Measurements from ENCODE around the gene EHMT1.
A peak's percentile ranks its signal among the peaks of the same experiment; 100 is the strongest.
"Not testable (repeated sequence)": the region's sequence is repeated elsewhere in the genome, so short reads cannot be mapped to it uniquely, and the experiment has no call there.

The EHMT1 gene

DNA sequence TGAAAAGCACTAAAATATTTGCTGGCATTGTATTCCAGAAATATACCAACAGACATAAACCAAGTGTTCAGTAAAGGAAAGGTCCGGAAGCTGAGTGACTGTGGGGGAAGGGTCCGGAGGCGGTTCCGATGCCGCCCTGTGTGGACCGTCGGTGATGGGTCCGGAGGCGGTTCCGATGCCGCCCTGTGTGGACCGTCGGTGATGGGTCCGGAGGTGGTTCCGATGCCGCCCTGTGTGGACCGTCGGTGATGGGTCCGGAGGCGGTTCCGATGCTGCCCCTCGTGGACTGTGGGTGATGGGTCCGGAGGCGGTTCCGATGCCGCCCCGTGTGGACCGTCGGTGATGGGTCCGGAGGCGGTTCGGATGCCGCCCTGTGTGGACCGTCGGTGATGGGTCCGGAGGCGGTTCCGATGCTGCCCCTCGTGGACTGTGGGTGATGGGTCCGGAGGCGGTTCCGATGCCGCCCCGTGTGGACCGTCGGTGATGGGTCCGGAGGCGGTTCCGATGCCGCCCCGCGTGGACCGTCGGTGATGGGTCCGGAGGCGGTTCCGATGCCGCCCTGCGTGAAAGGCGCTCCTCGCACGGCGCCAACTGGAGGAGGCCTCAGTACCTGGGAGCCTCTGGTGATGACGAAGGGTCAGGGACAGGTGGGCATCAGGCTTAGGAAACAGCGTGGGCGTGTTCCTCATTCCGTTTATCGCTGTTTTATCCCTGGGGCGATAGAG is 191.1 kb downstream of the EHMT1 start:
- DNase-seq: not testable (repeated sequence)

- no peak for DNase-seq
Measured at GRCh38 chr9:137811283-137811870, 192.6 kb downstream of the EHMT1 start.

- DNase-seq: no peak
Measured at GRCh38 chr9:137812356-137813023, 193.7 kb downstream of the EHMT1 start.

- DNase-seq: no peak
Measured at GRCh38 chr9:137813167-137813566, 194.4 kb downstream of the EHMT1 start.

DNA sequence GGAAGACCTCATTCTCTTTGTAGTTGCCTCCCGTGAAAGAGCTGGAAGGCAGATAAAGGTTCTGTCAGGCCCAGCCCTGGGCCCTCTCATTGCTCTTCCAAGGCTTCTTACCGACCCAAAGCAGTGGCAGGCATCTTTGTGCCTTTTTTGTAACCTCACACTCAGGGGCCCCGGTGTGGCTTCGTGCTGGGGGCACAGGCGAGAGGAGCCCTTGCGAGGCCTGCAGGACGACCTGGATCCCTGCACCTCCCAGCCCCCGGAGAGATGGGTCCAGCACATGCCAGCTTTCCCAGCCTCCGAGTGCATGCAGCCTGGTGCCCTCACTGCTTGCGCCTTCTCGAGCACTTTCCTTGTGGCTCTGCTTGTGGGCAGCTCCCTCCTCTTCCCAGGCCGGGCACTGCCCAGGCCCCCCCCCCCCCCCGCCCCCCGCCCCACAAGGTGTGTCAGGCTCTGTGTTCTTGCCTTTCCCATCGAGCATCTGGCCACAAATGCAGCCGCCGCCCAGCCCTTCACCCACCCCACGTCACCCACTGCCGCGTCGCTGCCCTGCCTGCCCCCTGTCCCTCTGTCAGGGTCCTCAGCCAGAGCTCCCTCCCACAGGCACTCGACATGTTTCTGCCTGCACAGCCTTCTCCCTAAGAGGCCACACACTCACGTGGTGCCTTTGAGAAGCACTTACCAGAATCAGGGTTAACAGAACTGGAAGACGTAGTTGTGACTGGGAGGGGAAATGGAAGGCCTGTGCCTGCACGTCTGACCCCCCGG is 195.0 kb downstream of the EHMT1 start:
- no peak for DNase-seq

DNA sequence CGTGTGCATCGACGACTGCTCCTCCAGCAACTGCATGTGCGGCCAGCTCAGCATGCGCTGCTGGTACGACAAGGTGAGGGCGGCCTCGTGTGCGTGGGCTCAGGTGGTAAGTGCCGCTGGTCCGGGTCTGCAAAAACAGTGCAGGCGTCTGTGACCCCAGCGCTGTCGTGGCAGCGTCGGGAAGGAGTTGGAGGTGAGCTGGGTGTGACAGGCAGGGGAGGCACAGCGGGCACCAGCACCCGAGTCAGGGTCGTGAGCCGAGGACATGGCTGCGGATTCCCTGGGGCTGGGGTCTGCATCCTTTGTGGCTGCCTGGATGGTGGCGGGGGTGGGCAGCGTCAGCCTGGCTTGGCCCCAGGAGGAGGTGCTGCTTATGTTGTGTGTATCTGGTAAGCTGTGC is 195.6 kb downstream of the EHMT1 start:
- DNase-seq: no peak

DNA sequence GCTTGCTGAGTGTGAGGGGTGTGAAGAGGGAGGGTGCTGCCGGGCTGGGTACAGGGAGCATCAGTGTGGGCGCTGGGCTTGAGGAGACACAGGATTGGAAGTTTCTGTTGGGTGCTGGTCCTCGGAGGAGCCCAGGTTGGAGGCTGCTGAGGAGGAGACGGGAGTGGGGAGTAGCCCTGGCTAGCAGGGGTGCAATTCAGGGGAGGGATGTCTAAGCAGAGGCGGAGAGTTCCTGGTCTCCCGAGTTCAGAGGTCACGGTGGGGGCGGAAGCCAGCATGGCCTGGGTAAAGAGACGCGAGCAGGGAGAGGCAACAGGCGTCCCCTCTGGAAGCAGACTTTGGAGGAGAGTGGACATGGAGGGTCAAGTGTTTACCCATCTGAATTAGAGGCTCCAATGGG is 196.0 kb downstream of the EHMT1 start:
- no peak for DNase-seq

DNA sequence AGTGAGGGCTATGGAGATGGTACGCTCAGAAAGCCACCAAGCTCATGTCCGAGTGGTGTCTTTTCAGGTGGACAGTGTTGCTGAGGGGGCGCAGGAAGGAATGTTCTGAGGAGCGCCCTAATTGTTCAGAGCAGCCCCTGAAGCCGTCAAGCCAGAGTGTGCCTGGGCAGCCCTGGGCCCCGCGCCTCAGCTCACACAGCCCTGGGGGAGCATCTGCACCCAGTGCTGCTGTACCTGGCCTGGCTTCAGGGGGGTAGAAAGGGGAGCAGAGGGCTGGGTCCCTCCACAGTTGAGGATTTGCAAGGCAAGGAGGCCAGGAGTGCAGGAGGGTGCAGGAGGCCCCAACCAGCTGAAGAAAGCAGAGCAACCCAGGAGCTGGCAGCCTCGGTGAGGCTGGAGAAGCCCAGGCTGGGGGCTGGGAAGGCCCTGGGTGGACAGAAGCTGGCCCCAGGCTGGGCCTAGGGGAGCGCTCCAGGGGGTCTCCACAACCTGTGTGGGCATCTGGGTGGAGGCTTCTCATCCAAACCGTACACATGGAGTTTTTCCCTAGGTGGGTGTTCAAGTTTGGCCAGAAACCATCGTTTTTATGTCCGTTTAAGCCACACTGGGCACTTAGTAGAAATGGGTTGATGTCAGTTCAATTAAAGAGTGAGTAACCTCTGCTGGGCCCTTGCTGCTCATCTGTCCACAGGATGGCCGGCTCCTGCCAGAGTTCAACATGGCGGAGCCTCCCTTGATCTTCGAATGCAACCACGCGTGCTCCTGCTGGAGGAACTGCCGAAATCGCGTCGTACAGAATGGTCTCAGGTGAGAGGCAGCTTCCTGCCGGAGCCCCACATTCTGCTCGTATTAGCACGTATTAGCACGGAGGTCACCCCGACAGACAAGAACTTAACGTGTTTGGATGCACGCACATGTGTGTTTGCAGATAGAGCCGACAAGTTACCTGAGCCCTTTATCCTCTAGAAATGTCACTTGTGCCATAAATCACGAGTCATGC is 196.8 kb downstream of the EHMT1 start:
- DNase-seq: no peak

DNA sequence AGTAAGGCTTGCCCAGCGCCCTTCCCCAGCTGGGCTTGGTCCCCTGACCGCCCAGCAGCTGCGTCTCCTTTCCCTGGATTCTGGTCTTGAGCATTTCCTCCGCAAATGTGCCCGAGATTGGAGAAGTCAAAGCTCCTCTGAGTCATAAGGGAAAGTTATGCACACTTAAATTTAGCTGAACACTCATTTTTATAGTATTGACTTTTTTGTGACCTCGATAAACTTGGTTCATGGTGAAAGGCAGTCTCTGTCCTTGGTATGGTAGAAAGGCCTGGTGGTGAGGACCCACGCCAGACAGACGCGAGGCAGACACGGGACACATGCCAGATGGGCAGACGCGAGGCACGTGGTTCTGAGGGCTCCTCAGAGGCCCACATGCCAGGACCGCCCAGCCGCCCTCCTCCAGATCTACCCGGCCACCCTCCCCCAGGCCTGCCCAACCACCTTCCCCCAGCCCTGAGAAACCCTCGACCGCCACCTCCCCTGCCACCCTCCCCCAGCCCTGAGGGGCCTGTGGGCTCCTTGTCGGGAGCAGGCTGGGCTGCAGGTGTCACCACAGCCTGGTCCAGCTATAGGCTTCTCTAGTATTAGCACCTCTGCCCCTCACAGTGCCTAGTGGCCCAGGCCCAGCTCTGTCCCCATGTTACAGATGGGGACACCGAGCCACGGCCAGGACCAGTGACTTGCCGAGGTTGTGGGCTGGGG is 197.9 kb downstream of the EHMT1 start:
- DNase-seq: no peak

- DNase-seq: no peak
Measured at GRCh38 chr9:137817236-137818200, 198.7 kb downstream of the EHMT1 start.

DNA sequence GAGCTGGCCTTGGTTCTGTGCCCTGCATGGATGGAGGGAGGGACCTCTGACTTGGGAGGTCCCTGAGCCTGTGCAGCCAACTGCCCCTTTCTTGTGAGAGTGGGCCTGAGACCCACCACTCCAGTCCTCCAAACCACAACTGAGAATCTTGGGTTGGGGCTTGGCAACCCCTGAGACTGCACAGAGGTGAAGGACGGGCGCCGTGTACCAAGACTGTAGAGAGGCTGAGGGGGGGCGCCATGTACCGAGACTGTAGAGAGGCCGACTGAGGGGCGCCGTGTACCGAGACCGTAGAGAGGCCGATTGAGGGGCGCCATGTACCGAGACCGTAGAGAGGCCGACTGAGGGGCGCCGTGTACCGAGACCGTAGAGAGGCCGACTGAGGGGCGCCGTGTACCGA is 199.5 kb downstream of the EHMT1 start:
- DNase-seq: no peak

GRCh38 chr9:137820161-137820855 is 201.5 kb downstream of the EHMT1 start:
- no peak for DNase-seq

DNA sequence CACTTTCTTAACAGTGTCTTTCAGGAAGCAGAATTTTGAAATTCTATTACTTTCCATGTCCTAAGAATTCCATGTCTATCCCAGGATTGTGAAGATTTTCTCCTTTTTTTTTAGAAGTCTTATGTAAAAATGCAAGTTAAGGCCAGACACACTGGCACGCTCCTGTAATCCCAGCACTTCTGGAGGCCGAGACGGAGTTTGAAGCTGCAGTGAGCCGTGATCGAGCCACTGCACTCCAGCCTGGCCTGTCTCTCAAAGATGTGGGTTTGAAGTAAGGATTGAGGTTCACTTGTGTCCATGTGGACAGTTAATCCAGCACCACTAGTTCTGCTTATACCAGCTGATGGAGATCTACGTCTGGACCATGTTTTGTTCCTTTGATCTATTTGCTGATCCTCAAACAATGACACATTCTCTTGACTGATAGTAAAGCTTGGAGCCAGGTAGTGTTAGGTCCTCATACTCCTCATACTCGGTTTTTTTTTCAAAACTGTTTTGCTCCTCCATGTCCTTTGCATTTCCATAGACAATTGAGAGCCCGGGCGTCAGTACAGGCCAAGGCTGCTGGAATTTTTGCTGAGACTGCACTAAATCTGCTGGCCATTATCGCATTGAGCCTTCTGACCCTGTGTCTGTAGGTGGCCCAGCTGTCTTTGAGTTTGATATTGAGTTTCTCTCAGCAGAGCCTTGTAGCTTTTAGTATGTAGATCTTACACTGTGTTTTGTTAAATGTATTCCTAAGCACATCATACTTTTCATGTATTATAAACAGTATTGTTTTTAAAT is 205.4 kb downstream of the EHMT1 start:
- DNase-seq: no peak

DNA sequence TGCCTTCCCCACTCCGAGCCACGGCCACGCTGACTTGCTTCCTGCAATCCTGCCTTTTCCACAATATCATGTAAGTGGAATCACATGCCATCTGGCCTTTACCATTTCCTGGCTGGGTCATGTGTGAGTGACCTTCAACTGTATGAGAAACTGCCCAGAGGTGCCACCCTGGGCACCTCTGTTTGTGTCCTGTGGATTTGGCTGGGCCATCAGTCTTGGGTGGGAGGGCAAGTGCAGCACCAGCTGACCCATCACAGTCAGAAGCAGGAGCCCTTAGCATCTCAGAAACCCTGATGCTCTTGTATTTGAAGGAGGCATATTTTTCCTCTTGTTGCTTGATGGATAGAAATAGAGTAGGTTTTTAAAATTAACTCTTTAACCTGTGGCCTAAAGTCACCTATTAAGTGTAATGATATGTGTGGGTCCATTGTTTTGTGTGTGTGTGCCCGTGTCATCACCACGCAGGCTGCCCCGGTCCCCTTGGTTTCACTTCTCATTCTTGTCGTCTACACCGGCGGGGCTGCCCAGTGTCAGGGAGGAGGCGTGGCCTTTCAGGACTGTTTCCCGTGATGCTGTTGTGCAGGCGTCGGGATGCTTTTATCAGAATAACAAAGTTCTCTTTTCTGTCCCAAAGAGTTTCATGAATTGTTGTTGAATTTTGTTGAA is 206.7 kb downstream of the EHMT1 start:
- no peak for DNase-seq

DNA sequence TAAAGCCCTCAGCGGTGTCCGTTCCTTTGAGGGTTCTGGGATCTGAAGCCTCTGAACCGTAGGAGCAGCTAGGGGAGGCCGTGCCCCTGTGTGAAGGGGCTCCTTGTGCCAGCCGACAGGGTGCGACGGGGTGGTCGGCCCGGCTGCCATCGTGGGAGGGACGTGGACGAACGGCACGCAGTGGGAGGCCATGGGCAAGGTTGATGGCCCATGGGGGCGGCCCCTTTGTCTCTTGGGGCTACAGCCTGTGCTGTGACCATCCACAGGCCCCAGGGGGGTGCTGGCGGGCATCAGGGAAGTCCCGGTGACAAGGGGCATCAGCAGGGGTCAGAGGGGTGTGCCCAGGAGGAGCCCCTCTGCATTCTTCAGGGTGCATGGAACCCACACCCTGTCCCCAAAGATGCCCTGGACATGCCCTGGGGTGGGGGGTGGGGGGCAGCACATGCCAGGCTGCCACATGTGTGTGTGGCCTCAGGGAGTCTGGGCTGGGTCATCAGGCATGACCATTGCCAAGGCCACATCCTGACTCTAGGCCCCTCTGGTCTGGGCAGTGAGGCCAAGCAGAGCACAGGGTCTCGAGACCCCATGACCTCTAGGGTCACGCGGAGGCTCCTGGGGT is 209.2 kb downstream of the EHMT1 start:
- no peak for DNase-seq

DNA sequence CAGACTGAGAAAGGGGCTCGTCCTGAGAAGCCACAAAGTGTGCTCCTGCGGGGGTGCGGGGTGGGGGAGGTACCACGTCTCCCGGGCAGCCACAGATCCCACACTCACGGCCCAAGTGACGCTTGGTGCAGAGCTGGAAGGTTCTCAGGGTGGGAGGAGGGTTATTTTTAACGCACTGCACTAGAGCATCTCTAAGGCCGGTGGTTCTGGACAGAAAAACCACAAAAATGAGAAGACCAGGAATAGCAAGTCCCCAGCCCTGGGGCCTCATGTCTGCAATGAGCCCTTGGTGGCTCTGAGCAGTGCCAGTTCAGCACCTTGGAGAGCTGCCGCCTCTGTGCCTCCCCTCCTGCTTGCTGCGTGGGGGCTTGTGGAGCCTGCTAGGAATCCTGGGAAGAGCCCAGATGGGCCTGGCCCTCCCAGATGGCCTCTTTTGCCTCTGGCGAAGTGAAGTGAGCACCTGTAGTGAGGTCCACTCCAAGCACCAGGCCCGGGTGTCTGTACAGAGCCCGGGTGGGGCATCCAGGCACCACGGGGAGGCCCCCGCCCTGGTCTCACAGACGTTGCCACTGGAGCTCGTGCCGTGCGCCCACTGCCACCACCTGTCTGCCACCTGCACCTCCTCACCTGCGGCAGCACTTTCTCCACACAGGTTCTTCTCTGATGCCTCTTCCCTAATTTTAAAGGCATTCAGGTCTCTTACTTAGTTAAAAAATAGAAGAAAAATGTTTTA is 209.9 kb downstream of the EHMT1 start:
- peak; percentile 31 for DNase-seq
